GM12878 (cell line): ENCODE data around the gene TCF7L2. TPM values are rescaled to one million over a fixed set of nuclear protein-coding genes. Genes with fewer than 3 reads are reported as not detected.

Experiments
- ATAC-seq: fragments of 200-7000 bp; cut with Tn5 transposase; 3 replicates; pipeline ENCODE4 v1.9.1; 2020; ENCODE audit warnings: mild to moderate bottlenecking, moderate library complexity
- BruUV-seq: library from RNA; stranded (reverse); fragments of 400-500 nt; replicated peaks from 2 replicates; lab custom pipeline; 2021; lab: Mats Ljungman, UMichigan
- CTCF ChIA-PET: fragments of 300-600 bp; sonication (Branson Sonifier 250); formaldehyde crosslinking; extraction: SDS; loops from one replicate; lab custom pipeline; 2021; ENCODE audit warnings: inconsistent platforms; lab: Yijun Ruan, JAX
- POLR2A ChIA-PET: fragments of 350-600 bp; formaldehyde crosslinking; extraction: SDS; loops from one replicate; lab custom pipeline; 2021; ENCODE audit warnings: inconsistent platforms; lab: Charles Lee
- RAD21 ChIA-PET: fragments of 300-600 bp; sonication (Branson Sonifier 250); formaldehyde crosslinking; loops from one replicate; lab custom pipeline; 2023; ENCODE audit warnings: antibody characterized with exemption; ENCODE audit not compliant: unreplicated experiment; lab: Charles Lee
- SMC1A ChIA-PET: fragments of 300-600 bp; sonication (Branson Sonifier 250); formaldehyde crosslinking; loops from one replicate; lab custom pipeline; 2023; ENCODE audit not compliant: unreplicated experiment, uncharacterized antibody; lab: Charles Lee
- DNase-seq: peaks from one replicate; pipeline ENCODE4 v3.0.0-alpha.2; 2011; ENCODE audit warnings: low read depth, low spot score
- FAIRE-seq: peaks from 3 replicates; lab custom pipeline; 2011; peaks lifted over from hg19 to GRCh38; lab: Jason Lieb, UNC
- H2AFZ ChIP-seq: 2 replicates; pipeline ENCODE4 v1.6.0; 2011; ENCODE audit warnings: low read depth, low read length, control low read depth; ENCODE audit not compliant: control insufficient read depth
- H3K27ac ChIP-seq: 2 replicates; pipeline ENCODE4 v1.5.1; 2011; ENCODE audit warnings: control low read depth; ENCODE audit not compliant: control insufficient read depth, insufficient read depth
- H3K27me3 ChIP-seq, 2 experiments: replicated peaks in 1 of 2; 2 replicates each; pipeline versions ENCODE4 v1.6.0 to v1.6.1; 2011; ENCODE audit warnings: low read length in 1 of 2; ENCODE audit not compliant: control insufficient read depth in 2 of 2, insufficient read depth in 2 of 2
- H3K36me3 ChIP-seq, 2 experiments: 2 replicates each; pipeline ENCODE4 v1.5.1; 2011; ENCODE audit warnings: low read length in 1 of 2; ENCODE audit not compliant: control insufficient read depth in 2 of 2, insufficient read depth in 2 of 2
- H3K4me1 ChIP-seq: 2 replicates; pipeline ENCODE4 v1.6.1; 2011; ENCODE audit warnings: mild to moderate bottlenecking, low read length, moderate library complexity, mixed read lengths; ENCODE audit not compliant: control insufficient read depth, insufficient read depth
- H3K4me2 ChIP-seq: 2 replicates; pipeline ENCODE4 v1.6.0; 2011; ENCODE audit warnings: control low read depth; ENCODE audit not compliant: control insufficient read depth, insufficient read depth
- H3K4me3 ChIP-seq: fragments of 200-600 bp; sonication (generic); 2 replicates; pipeline ENCODE4 v1.5.1; 2016
- H3K79me2 ChIP-seq: 2 replicates; pipeline ENCODE4 v1.6.0; 2011; ENCODE audit warnings: low read length; ENCODE audit not compliant: control insufficient read depth, insufficient read depth
- H3K9ac ChIP-seq: 2 replicates; pipeline ENCODE4 v1.8.0; 2011; ENCODE audit warnings: low read length, control low read depth, mixed read lengths; ENCODE audit not compliant: control insufficient read depth, insufficient read depth
- H3K9me3 ChIP-seq: replicated peaks from 3 replicates; pipeline ENCODE4 v1.5.1; 2011; ENCODE audit warnings: mild to moderate bottlenecking, low read length; ENCODE audit not compliant: control insufficient read depth, insufficient read depth
- H4K20me1 ChIP-seq: 2 replicates; pipeline ENCODE4 v1.6.0; 2011; ENCODE audit not compliant: control insufficient read depth, insufficient read depth
- BACH1 ChIP-seq: fragments of 450-650 bp; IDR thresholded peaks from 2 replicates; pipeline ENCODE4 v1.6.1; 2017; ENCODE audit warnings: mild to moderate bottlenecking, borderline replicate concordance
- CHD4 ChIP-seq: fragments of 200-600 bp; sonication (generic); IDR thresholded peaks from 2 replicates; pipeline ENCODE4 v1.6.1; 2016; ENCODE audit warnings: mild to moderate bottlenecking
- CTCF ChIP-seq, 3 experiments: IDR thresholded peaks in 2 of 3; conservative IDR thresholded peaks in 1 of 3; 2 replicates each; pipeline ENCODE4 v1.5.1; 2011; ENCODE audit warnings: low read depth in 3 of 3, low read length in 3 of 3, mild to moderate bottlenecking in 3 of 3, control low read depth in 2 of 3, moderate library complexity in 2 of 3, inconsistent platforms in 1 of 3, mixed read lengths in 1 of 3; ENCODE audit not compliant: control insufficient read depth in 2 of 3, insufficient read depth in 1 of 3; ENCODE audit errors: extremely low read depth in 1 of 3
- EP300 ChIP-seq, 2 experiments: fragments of 150-350 bp in 1 of 2; IDR thresholded peaks; 2 replicates each; pipeline ENCODE4 v1.6.1; 2011 to 2012; ENCODE audit warnings: low read depth in 2 of 2, low read length in 2 of 2, borderline replicate concordance in 1 of 2, improper control_type of control experiment in 1 of 2, inconsistent platforms in 1 of 2; ENCODE audit not compliant: control insufficient read depth in 1 of 2
- HDAC6 ChIP-seq: fragments of 200-600 bp; sonication (generic); IDR thresholded peaks from one replicate; pipeline ENCODE4 v1.8.0; 2017; ENCODE audit warnings: antibody characterized with exemption; ENCODE audit not compliant: unreplicated experiment
- IRF3 ChIP-seq: fragments of 450-650 bp; IDR thresholded peaks from 2 replicates; pipeline ENCODE4 v1.6.1; 2014; ENCODE audit warnings: mild to moderate bottlenecking
- MYB ChIP-seq: fragments of 150-350 bp; IDR thresholded peaks from 2 replicates; pipeline ENCODE4 v1.6.1; 2014; ENCODE audit warnings: mild to moderate bottlenecking, low read depth, low read length, borderline replicate concordance
- SMC3 ChIP-seq: IDR thresholded peaks from 2 replicates; pipeline ENCODE4 v1.6.1; 2011; ENCODE audit warnings: low read length, improper control_type of control experiment, borderline replicate concordance
- ZNF592 ChIP-seq: fragments of 450-650 bp; IDR thresholded peaks from 2 replicates; pipeline ENCODE4 v1.6.1; 2017; ENCODE audit warnings: mild to moderate bottlenecking, moderate library complexity
- ZZZ3 ChIP-seq: IDR thresholded peaks from 2 replicates; pipeline ENCODE4 v1.6.1; 2011; ENCODE audit warnings: low read depth; ENCODE audit not compliant: control insufficient read depth, insufficient read length
- WGBS: methylation state at CpG from one replicate; pipeline ENCODE4 v1.1.6; 2016; ENCODE audit warnings: low lambda C conversion rate; ENCODE audit not compliant: insufficient replicate concordance, insufficient coverage; ENCODE audit errors: missing lambda C conversion rate; 5-methylcytosine and 5-hydroxymethylcytosine counted together
- in situ Hi-C: fragments of 300-500 bp; cut with MboI; formaldehyde crosslinking; loops from 9 replicates; pipeline ENCODE4 v1.14.3; 2018; ENCODE audit warnings: mixed read lengths
- intact Hi-C: fragments of 100-400 bp; cut with micrococcal nuclease; formaldehyde crosslinking; loops from one replicate; pipeline ENCODE4 v1.14.2; 2022; ENCODE audit not compliant: unreplicated experiment
- polyA plus RNA-seq, 11 experiments: library from polyadenylated mRNA; depleted of rRNA in 4 of 11; unstranded in 6 of 11; stranded (reverse) in 5 of 11; fragments of >200 nt; fragmentation: Nextera tagmentation in 4 of 11; fragmentation: Illumina TruSeq in 1 of 11; extraction: Ambion mirVana in 4 of 11; extraction: Trizol in 1 of 11; gene quantifications; 1 replicate in 1 of 11; 2 replicates in 10 of 11; pipeline versions ENCODE4 v1.2.1 to v1.2.3, GENCODE V29; 2011 to 2016; ENCODE audit warnings: inconsistent platforms in 2 of 11, missing spikeins in 2 of 11, low read depth in 1 of 11
- total RNA-seq, 4 experiments: library from RNA; depleted of rRNA in 3 of 4; stranded (reverse); fragments of >200 nt in 3 of 4; fragmentation: Illumina TruSeq in 1 of 4; extraction: Trizol in 1 of 4; gene quantifications; 2 replicates each; pipeline versions ENCODE4 v1.2.1 to v1.2.3, GENCODE V29; 2013 to 2021
- TF ChIP-seq, protein P1 (sequence below): fragments of 450-650 bp; IDR thresholded peaks from 2 replicates; pipeline ENCODE4 v1.6.1; 2018; ENCODE audit warnings: mild to moderate bottlenecking, low read depth, moderate library complexity; ENCODE audit not compliant: partially characterized antibody

The TCF7L2 gene
- total and polyA plus RNA-seq, 10 of the 15 experiments (the other 5 are each of a cell fraction or from before 2014, with no cell fraction given), result 0.02 to 1.1 (median 0.35) TPM; not detected in 4

GRCh38 chr10:112902730-112903129 lies 47.3 kb upstream of the TCF7L2 start:
- intact Hi-C loops, result no loop called here
- ChIA-PET SMC1A (interaction anchor here (0.7 kb wide), 1 partner anchor 581 kb away, joined by 3 read pairs; no protein-coding TSS in a partner anchor), RAD21 (no interaction called here), POLR2A (no interaction called here), CTCF (no interaction called here)
- H3K9me3 ChIP-seq, result no peaks in the 10 kb centered on the region
- H3K79me2 ChIP-seq, result no peaks in the 10 kb centered on the region
- no peaks in the 10 kb centered on the region for H3K36me3 ChIP-seq
- no peak overlapping the region for H3K4me2 ChIP-seq
- H3K27ac ChIP-seq, result no peak overlapping the region
- ATAC-seq (no peak), FAIRE-seq (no peak), DNase-seq (no peak)
- in situ Hi-C loops, result no loop called here
- no peak overlapping the region for H3K9ac ChIP-seq
- WGBS, result 88% methylated on average over 1 of the region's 1 CpG
- H3K27me3 ChIP-seq, result no peaks in the 10 kb centered on the region
- no peak overlapping the region for H3K4me3 ChIP-seq
- no peaks in the 10 kb centered on the region for H3K4me1 ChIP-seq
- H4K20me1 ChIP-seq, result no peaks in the 10 kb centered on the region
- no TSS peak for BruUV-seq
- H2AFZ ChIP-seq, result no peak overlapping the region
- TF ChIP-seq, protein P1, sequence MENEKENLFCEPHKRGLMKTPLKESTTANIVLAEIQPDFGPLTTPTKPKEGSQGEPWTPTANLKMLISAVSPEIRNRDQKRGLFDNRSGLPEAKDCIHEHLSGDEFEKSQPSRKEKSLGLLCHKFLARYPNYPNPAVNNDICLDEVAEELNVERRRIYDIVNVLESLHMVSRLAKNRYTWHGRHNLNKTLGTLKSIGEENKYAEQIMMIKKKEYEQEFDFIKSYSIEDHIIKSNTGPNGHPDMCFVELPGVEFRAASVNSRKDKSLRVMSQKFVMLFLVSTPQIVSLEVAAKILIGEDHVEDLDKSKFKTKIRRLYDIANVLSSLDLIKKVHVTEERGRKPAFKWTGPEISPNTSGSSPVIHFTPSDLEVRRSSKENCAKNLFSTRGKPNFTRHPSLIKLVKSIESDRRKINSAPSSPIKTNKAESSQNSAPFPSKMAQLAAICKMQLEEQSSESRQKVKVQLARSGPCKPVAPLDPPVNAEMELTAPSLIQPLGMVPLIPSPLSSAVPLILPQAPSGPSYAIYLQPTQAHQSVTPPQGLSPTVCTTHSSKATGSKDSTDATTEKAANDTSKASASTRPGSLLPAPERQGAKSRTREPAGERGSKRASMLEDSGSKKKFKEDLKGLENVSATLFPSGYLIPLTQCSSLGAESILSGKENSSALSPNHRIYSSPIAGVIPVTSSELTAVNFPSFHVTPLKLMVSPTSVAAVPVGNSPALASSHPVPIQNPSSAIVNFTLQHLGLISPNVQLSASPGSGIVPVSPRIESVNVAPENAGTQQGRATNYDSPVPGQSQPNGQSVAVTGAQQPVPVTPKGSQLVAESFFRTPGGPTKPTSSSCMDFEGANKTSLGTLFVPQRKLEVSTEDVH, result no peak
- no peak for TF ChIP-seq MYB
- TF ChIP-seq IRF3, result no peak
- TF ChIP-seq ZZZ3, result no peak
- no peak for TF ChIP-seq ZNF592
- TF ChIP-seq CTCF (IDR thresholded peaks at IDR 0.05 in 2 of 3, conservative IDR thresholded peaks at IDR 0.05 in 1 of 3; ENCODE audit: control insufficient read depth in 2 of 3, extremely low read depth in 1 of 3, insufficient read depth in 1 of 3, low read depth in 3 of 3, low read length in 3 of 3), result no peak
- TF ChIP-seq EP300 (IDR thresholded peaks at IDR 0.05; ENCODE audit: borderline replicate concordance in 1 of 2, control insufficient read depth in 1 of 2, low read depth in 2 of 2, low read length in 2 of 2), result no peak
- no peak for TF ChIP-seq SMC3
- TF ChIP-seq CHD4, result no peak
- no peak for TF ChIP-seq HDAC6
- TF ChIP-seq BACH1, result no peak
